ENCODE data around the gene POLR1E.

POLR1E gene

GRCh38 chr9:37499297-37499696 lies 13.5 kb downstream of the POLR1E start:
- H3K9ac ChIP-seq (ENCODE audit: low read depth, low read length, poor library complexity, severe bottlenecking) = no peak overlapping the region
- H3K9me2 ChIP-seq (replicated peaks; ENCODE audit: low read depth, low read length) = no peaks in the 10 kb centered on the region
- H3K36me3 ChIP-seq (ENCODE audit: insufficient read depth, low read length) = peaks cover 77% of the 10 kb centered on the region; the same call in 1 of the 2 replicates
- no peaks in the 10 kb centered on the region for H3K9me3 ChIP-seq (ENCODE audit: insufficient read depth, low read depth, low read length)
- H4K20me1 ChIP-seq (ENCODE audit: insufficient read depth, low read length, poor library complexity, severe bottlenecking) = no peaks in the 10 kb centered on the region
- no peaks in the 10 kb centered on the region for H3F3A ChIP-seq (ENCODE audit: low read depth)
- H2AFZ ChIP-seq (ENCODE audit: low read length) = no peak overlapping the region
- no peaks in the 10 kb centered on the region for H3K27me3 ChIP-seq (ENCODE audit: insufficient read depth, low read length, poor library complexity, severe bottlenecking)
- H3K4me2 ChIP-seq (ENCODE audit: low read depth, low read length, poor library complexity, severe bottlenecking) = no peak overlapping the region
- H3K4me3 ChIP-seq (ENCODE audit: low read length, poor library complexity, severe bottlenecking) = no peak overlapping the region
- peaks cover 6% of the 10 kb centered on the region for H3K4me1 ChIP-seq (ENCODE audit: insufficient read depth, low read length, poor library complexity, severe bottlenecking)
- TF ChIP-seq CTCF (conservative IDR thresholded peaks at IDR 0.05; ENCODE audit: low read length) (no peak), EZH2phosphoT487 (IDR thresholded peaks at IDR 0.05; ENCODE audit: borderline replicate concordance) (no peak)
- H3K79me2 ChIP-seq (ENCODE audit: insufficient read depth, low read length) = no peaks in the 10 kb centered on the region; the same call in 1 of the 2 replicates

GRCh38 chr9:37501957-37502596 lies 16.3 kb downstream of the POLR1E start:
- no peaks in the 10 kb centered on the region for H3F3A ChIP-seq (ENCODE audit: low read depth)
- H3K9me3 ChIP-seq (ENCODE audit: insufficient read depth, low read depth, low read length) = no peaks in the 10 kb centered on the region
- no peaks in the 10 kb centered on the region for H3K27me3 ChIP-seq (ENCODE audit: insufficient read depth, low read length, poor library complexity, severe bottlenecking)
- peaks cover 6% of the 10 kb centered on the region for H3K4me1 ChIP-seq (ENCODE audit: insufficient read depth, low read length, poor library complexity, severe bottlenecking)
- no peak overlapping the region for H2AFZ ChIP-seq (ENCODE audit: low read length)
- H3K4me2 ChIP-seq (ENCODE audit: low read depth, low read length, poor library complexity, severe bottlenecking) = no peak overlapping the region
- no peak overlapping the region for H3K4me3 ChIP-seq (ENCODE audit: low read length, poor library complexity, severe bottlenecking)
- H3K9ac ChIP-seq (ENCODE audit: low read depth, low read length, poor library complexity, severe bottlenecking) = no peak overlapping the region
- no peaks in the 10 kb centered on the region; the same call in 1 of the 2 replicates for H3K79me2 ChIP-seq (ENCODE audit: insufficient read depth, low read length)
- H3K36me3 ChIP-seq (ENCODE audit: insufficient read depth, low read length) = peaks cover 72% of the 10 kb centered on the region; the same call in 1 of the 2 replicates
- H4K20me1 ChIP-seq (ENCODE audit: insufficient read depth, low read length, poor library complexity, severe bottlenecking) = no peaks in the 10 kb centered on the region
- no peaks in the 10 kb centered on the region for H3K9me2 ChIP-seq (replicated peaks; ENCODE audit: low read depth, low read length)
- TF ChIP-seq EZH2phosphoT487 (IDR thresholded peaks at IDR 0.05; ENCODE audit: borderline replicate concordance) (no peak), CTCF (conservative IDR thresholded peaks at IDR 0.05; ENCODE audit: low read length) (no peak)

- peaks cover 56% of the 10 kb centered on the region; the same call in 1 of the 2 replicates for H3K36me3 ChIP-seq (ENCODE audit: insufficient read depth, low read length)
- TF ChIP-seq CTCF (conservative IDR thresholded peaks at IDR 0.05; ENCODE audit: low read length) (no peak), EZH2phosphoT487 (IDR thresholded peaks at IDR 0.05; ENCODE audit: borderline replicate concordance) (no peak)
Measured at GRCh38 chr9:37503736-37504135, 18.0 kb downstream of the POLR1E start.

More at GRCh38 chr9:37503736-37504135, 18.0 kb downstream of the POLR1E start:
- Histone ChIP-seq H3K9me3 (ENCODE audit: insufficient read depth, low read depth, low read length) (no peaks in the 10 kb centered on the region), H3K79me2 (ENCODE audit: insufficient read depth, low read length) (no peaks in the 10 kb centered on the region; the same call in 1 of the 2 replicates), H3F3A (ENCODE audit: low read depth) (no peaks in the 10 kb centered on the region), H3K9ac (ENCODE audit: low read depth, low read length, poor library complexity, severe bottlenecking) (no peak overlapping the region), H3K9me2 (replicated peaks; ENCODE audit: low read depth, low read length) (no peaks in the 10 kb centered on the region), H3K4me2 (ENCODE audit: low read depth, low read length, poor library complexity, severe bottlenecking) (peak overlapping the region; percentile 19), H3K4me1 (ENCODE audit: insufficient read depth, low read length, poor library complexity, severe bottlenecking) (peaks cover 6% of the 10 kb centered on the region), H3K27me3 (ENCODE audit: insufficient read depth, low read length, poor library complexity, severe bottlenecking) (no peaks in the 10 kb centered on the region), H4K20me1 (ENCODE audit: insufficient read depth, low read length, poor library complexity, severe bottlenecking) (no peaks in the 10 kb centered on the region), H3K4me3 (ENCODE audit: low read length, poor library complexity, severe bottlenecking) (no peak overlapping the region), H2AFZ (ENCODE audit: low read length) (no peak overlapping the region)
